Epithelial cell of esophagus (primary cell): Measurements from ENCODE around the gene UBE3A.

Experiments
- DNase-seq: peaks from one replicate; pipeline ENCODE4 v3.0.0; 2010; ENCODE audit warnings: low read depth
- H3K4me3 ChIP-seq: 2 replicates; pipeline ENCODE4 v1.5.1; 2011; ENCODE audit warnings: mild to moderate bottlenecking, low read length, control low read depth
- CTCF ChIP-seq: IDR thresholded peaks from 2 replicates; pipeline ENCODE4 v1.5.1; 2011; ENCODE audit warnings: low read depth, mild to moderate bottlenecking, low read length, control low read depth, inconsistent platforms; ENCODE audit not compliant: insufficient read depth; ENCODE audit errors: missing control alignments

Gene UBE3A

GRCh38 chr15:25378501-25378901, 60.3 kb downstream of the UBE3A start:
- no peak overlapping the region for H3K4me3 ChIP-seq
- DNase-seq: peak; percentile 10
- no peak for TF ChIP-seq CTCF

- no peak for TF ChIP-seq CTCF
- no peak overlapping the region for H3K4me3 ChIP-seq
- no peak for DNase-seq
These were observed 63.3 kb downstream of the UBE3A start for GRCh38 chr15:25375557-25375956.

- no peak for DNase-seq
- TF ChIP-seq CTCF: no peak
- no peak overlapping the region for H3K4me3 ChIP-seq
These were observed 64.7 kb downstream of the UBE3A start for GRCh38 chr15:25374143-25374542.

GRCh38 chr15:25372298-25372697, 66.5 kb downstream of the UBE3A start:
- H3K4me3 ChIP-seq: no peak overlapping the region
- peak; percentile 52 for DNase-seq
- TF ChIP-seq CTCF: no peak

- no peak for TF ChIP-seq CTCF
- DNase-seq: no peak
- no peak overlapping the region for H3K4me3 ChIP-seq
These were observed 70.0 kb downstream of the UBE3A start for GRCh38 chr15:25368850-25369249.

- TF ChIP-seq CTCF: no peak
- no peak overlapping the region for H3K4me3 ChIP-seq
- DNase-seq: no peak
These were observed 72.8 kb downstream of the UBE3A start for GRCh38 chr15:25366058-25366457.

GRCh38 chr15:25362545-25362944, 76.3 kb downstream of the UBE3A start:
- no peak for TF ChIP-seq CTCF
- no peak overlapping the region for H3K4me3 ChIP-seq
- DNase-seq: no peak
